ENCODE measurements around the gene UBR7.

Gene UBR7

GRCh38 chr14:93274055-93274806 lies 67.2 kb downstream of the UBR7 start:
- no peak for TF ChIP-seq CTCF (conservative IDR thresholded peaks at IDR 0.05; ENCODE audit: low read depth, low read length)
- Histone ChIP-seq H3K79me2 (ENCODE audit: insufficient read depth, low read depth) (no peaks in the 10 kb centered on the region), H2AFZ (ENCODE audit: low read depth) (no peak overlapping the region), H3K27ac (no peak overlapping the region), H4K20me1 (ENCODE audit: insufficient read depth) (no peaks in the 10 kb centered on the region), H3K4me1 (ENCODE audit: low read depth, poor library complexity, severe bottlenecking) (no peaks in the 10 kb centered on the region), H3K36me3 (ENCODE audit: insufficient read depth) (no peaks in the 10 kb centered on the region), H3K9ac (no peak overlapping the region), H3K4me3 (IDR thresholded peaks at IDR 0.05; ENCODE audit: insufficient read depth, low read depth, low read length) (no peak overlapping the region), H3K27me3 (ENCODE audit: insufficient read depth, low read depth) (no peaks in the 10 kb centered on the region), H3K4me2 (no peak overlapping the region)

- Histone ChIP-seq H3K9ac (no peak overlapping the region), H4K20me1 (ENCODE audit: insufficient read depth) (no peaks in the 10 kb centered on the region), H3K36me3 (ENCODE audit: insufficient read depth) (no peaks in the 10 kb centered on the region), H3K27ac (no peak overlapping the region), H3K4me3 (IDR thresholded peaks at IDR 0.05; ENCODE audit: insufficient read depth, low read depth, low read length) (no peak overlapping the region), H3K27me3 (ENCODE audit: insufficient read depth, low read depth) (no peaks in the 10 kb centered on the region), H3K79me2 (ENCODE audit: insufficient read depth, low read depth) (no peaks in the 10 kb centered on the region), H2AFZ (ENCODE audit: low read depth) (no peak overlapping the region), H3K4me2 (no peak overlapping the region), H3K4me1 (ENCODE audit: low read depth, poor library complexity, severe bottlenecking) (no peaks in the 10 kb centered on the region)
- no peak for TF ChIP-seq CTCF (conservative IDR thresholded peaks at IDR 0.05; ENCODE audit: low read depth, low read length)
These were observed 69.1 kb downstream of the UBR7 start for GRCh38 chr14:93276031-93276716.

Measured in KMS-11 (cell line).